HepG2 (cell line): ENCODE measurements around the gene THEM5. TPM values are rescaled to one million over a fixed set of nuclear protein-coding genes. Genes with fewer than 3 reads are reported as not detected.

Experiments used
- GZF1 ChIP-seq: sonication (generic); formaldehyde crosslinking; IDR thresholded peaks from 2 replicates; pipeline ENCODE4 v1.5.1; 2020; ENCODE audit warnings: mild to moderate bottlenecking, missing genetic modification reagents
- MAFK ChIP-seq, 2 experiments: IDR thresholded peaks in 1 of 2; conservative IDR thresholded peaks in 1 of 2; 2 replicates each; pipeline ENCODE4 v1.6.1; 2011; ENCODE audit warnings: improper control_type of control experiment in 2 of 2, low read length in 2 of 2
- MAZ ChIP-seq, 2 experiments: sonication (generic) in 1 of 2; formaldehyde crosslinking in 1 of 2; IDR thresholded peaks; 2 replicates each; pipeline versions ENCODE4 v1.5.0 to v1.6.1; 2012 to 2020; ENCODE audit warnings: low read depth in 2 of 2, mild to moderate bottlenecking in 2 of 2, borderline replicate concordance in 1 of 2, improper control_type of control experiment in 1 of 2, low read length in 1 of 2, missing genetic modification reagents in 1 of 2, moderate library complexity in 1 of 2
- SALL1 ChIP-seq: sonication (generic); formaldehyde crosslinking; IDR thresholded peaks from 2 replicates; pipeline ENCODE4 v1.8.0; 2022; ENCODE audit warnings: mild to moderate bottlenecking, missing genetic modification reagents
- SATB2 ChIP-seq: sonication (generic); formaldehyde crosslinking; IDR thresholded peaks from 2 replicates; pipeline ENCODE4 v1.5.0; 2020; ENCODE audit warnings: missing genetic modification reagents
- SMYD3 ChIP-seq: sonication (generic); formaldehyde crosslinking; IDR thresholded peaks from 2 replicates; pipeline ENCODE4 v1.8.1; 2023; ENCODE audit warnings: mild to moderate bottlenecking, missing genetic modification reagents
- ZNF44 ChIP-seq: sonication (generic); formaldehyde crosslinking; IDR thresholded peaks from 2 replicates; pipeline ENCODE4 v1.5.1; 2020; ENCODE audit warnings: mild to moderate bottlenecking, missing genetic modification reagents
- ZNF570 ChIP-seq: sonication (generic); formaldehyde crosslinking; IDR thresholded peaks from 2 replicates; pipeline ENCODE4 v1.4.0; 2020; ENCODE audit warnings: mild to moderate bottlenecking, missing genetic modification reagents, borderline replicate concordance
- ZNF598 ChIP-seq: sonication (generic); formaldehyde crosslinking; IDR thresholded peaks from 2 replicates; pipeline ENCODE4 v1.5.1; 2020; ENCODE audit warnings: mild to moderate bottlenecking, missing genetic modification reagents, borderline replicate concordance
- polyA plus RNA-seq, 8 experiments: library from polyadenylated mRNA; depleted of rRNA in 3 of 8; stranded (reverse) in 7 of 8; unstranded in 1 of 8; fragments of >200 nt; fragmentation: Illumina TruSeq in 4 of 8; extraction: Trizol in 4 of 8; gene quantifications; 2 replicates each; pipeline versions ENCODE4 v1.2.1 to v1.2.3, GENCODE V29; 2011 to 2016; ENCODE audit warnings: low read depth in 4 of 8, missing spikeins in 1 of 8, mixed read lengths in 1 of 8; ENCODE audit not compliant: insufficient read depth in 1 of 8
- total RNA-seq, 5 experiments: library from RNA; depleted of rRNA; stranded (reverse); fragments of >200 nt; fragmentation: Illumina TruSeq; extraction: Trizol; gene quantifications; 2 replicates each; pipeline ENCODE4 v1.2.3, GENCODE V29; 2016; ENCODE audit warnings: low read depth in 1 of 5
- TF ChIP-seq, protein P1 (sequence below): sonication (generic); formaldehyde crosslinking; IDR thresholded peaks from 2 replicates; pipeline ENCODE4 v1.4.0; 2020; ENCODE audit warnings: missing genetic modification reagents
- TF ChIP-seq, protein P2 (sequence below): fragments of 450-650 bp; IDR thresholded peaks from 2 replicates; pipeline ENCODE4 v1.6.1; 2017
- TF ChIP-seq, protein P3 (sequence below): sonication (generic); formaldehyde crosslinking; IDR thresholded peaks from 2 replicates; pipeline ENCODE4 v1.4.0; 2020; ENCODE audit warnings: missing genetic modification reagents
- TF ChIP-seq, protein P4 (sequence below): sonication (generic); formaldehyde crosslinking; IDR thresholded peaks from 2 replicates; pipeline ENCODE4 v1.9.0; 2021; ENCODE audit warnings: missing genetic modification reagents, mild to moderate bottlenecking, borderline replicate concordance

Gene THEM5
- total and polyA plus RNA-seq, 2 of the 13 experiments (the other 11 are each of a cell fraction or from before 2014, with no cell fraction given) = not detected

DNA sequence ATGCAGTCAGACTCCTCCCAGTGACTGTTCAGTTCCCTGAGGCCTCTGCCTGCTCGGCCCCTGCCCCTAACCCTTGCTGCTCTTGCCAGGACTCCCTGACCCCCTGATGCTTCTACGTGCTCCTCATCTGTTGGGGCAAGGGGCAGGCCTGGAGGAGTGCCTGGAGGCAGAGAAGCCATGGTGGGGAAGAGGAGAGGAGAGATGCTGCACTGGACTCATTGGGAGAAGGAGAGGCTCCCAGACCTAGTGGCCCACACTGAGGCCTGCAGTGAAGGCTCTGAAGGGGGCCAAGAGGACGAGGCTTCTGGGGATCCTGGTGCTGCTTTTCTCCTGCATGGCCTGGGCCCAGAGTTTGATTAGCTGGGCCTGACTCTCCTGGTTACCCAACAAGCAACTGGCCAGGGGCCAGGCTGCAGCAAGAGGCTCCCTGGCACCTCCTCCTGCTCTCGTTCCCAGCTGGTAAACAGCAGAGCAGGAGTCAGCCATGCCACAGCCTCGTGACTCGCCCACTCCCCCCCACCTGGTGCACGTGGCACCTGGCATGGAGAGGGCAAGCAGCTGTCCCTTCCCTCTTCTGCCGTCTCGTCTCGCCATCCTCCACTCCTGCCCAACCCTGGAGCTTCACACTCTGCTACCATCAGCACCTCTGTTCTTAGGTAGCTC is 21.1 kb downstream of the THEM5 start (continued):
- TF ChIP-seq, protein P1, sequence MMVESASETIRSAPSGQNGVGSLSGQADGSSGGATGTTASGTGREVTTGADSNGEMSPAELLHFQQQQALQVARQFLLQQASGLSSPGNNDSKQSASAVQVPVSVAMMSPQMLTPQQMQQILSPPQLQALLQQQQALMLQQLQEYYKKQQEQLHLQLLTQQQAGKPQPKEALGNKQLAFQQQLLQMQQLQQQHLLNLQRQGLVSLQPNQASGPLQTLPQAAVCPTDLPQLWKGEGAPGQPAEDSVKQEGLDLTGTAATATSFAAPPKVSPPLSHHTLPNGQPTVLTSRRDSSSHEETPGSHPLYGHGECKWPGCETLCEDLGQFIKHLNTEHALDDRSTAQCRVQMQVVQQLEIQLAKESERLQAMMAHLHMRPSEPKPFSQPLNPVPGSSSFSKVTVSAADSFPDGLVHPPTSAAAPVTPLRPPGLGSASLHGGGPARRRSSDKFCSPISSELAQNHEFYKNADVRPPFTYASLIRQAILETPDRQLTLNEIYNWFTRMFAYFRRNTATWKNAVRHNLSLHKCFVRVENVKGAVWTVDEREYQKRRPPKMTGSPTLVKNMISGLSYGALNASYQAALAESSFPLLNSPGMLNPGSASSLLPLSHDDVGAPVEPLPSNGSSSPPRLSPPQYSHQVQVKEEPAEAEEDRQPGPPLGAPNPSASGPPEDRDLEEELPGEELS = 0 out of 2 replicates have a peak, but pooled peaks have one; percentile 19
- TF ChIP-seq, protein P2, sequence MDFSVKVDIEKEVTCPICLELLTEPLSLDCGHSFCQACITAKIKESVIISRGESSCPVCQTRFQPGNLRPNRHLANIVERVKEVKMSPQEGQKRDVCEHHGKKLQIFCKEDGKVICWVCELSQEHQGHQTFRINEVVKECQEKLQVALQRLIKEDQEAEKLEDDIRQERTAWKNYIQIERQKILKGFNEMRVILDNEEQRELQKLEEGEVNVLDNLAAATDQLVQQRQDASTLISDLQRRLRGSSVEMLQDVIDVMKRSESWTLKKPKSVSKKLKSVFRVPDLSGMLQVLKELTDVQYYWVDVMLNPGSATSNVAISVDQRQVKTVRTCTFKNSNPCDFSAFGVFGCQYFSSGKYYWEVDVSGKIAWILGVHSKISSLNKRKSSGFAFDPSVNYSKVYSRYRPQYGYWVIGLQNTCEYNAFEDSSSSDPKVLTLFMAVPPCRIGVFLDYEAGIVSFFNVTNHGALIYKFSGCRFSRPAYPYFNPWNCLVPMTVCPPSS = no peak
- TF ChIP-seq MAFK (conservative IDR thresholded peaks at IDR 0.05 in 1 of 2, IDR thresholded peaks at IDR 0.05 in 1 of 2; ENCODE audit: low read length in 2 of 2) (no peak), GZF1 (no peak), SATB2 (CRISPR knock-in tag) (no peak), SMYD3 (CRISPR knock-in tag) (no peak), SALL1 (CRISPR knock-in tag) (peak; percentile 49; the same call in 1 of the 2 replicates), MAZ (IDR thresholded peaks at IDR 0.05; ENCODE audit: borderline replicate concordance, low read depth, low read length) (no peak), MAZ (CRISPR knock-in tag; IDR thresholded peaks at IDR 0.05; ENCODE audit: low read depth) (peak; percentile 58; the same call in 1 of the 2 replicates), ZNF598 (CRISPR knock-in tag) (no peak), ZNF570 (CRISPR knock-in tag) (no peak), ZNF44 (CRISPR knock-in tag) (no peak)
- TF ChIP-seq, protein P3, sequence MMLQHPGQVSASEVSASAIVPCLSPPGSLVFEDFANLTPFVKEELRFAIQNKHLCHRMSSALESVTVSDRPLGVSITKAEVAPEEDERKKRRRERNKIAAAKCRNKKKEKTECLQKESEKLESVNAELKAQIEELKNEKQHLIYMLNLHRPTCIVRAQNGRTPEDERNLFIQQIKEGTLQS (CRISPR knock-in tag) = no peak
- TF ChIP-seq, protein P4, sequence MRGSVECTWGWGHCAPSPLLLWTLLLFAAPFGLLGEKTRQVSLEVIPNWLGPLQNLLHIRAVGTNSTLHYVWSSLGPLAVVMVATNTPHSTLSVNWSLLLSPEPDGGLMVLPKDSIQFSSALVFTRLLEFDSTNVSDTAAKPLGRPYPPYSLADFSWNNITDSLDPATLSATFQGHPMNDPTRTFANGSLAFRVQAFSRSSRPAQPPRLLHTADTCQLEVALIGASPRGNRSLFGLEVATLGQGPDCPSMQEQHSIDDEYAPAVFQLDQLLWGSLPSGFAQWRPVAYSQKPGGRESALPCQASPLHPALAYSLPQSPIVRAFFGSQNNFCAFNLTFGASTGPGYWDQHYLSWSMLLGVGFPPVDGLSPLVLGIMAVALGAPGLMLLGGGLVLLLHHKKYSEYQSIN (CRISPR knock-in tag) = no peak
